K562 (cell line): ENCODE measurements around the gene VAT1L. TPM values are rescaled to one million over a fixed set of nuclear protein-coding genes. Genes with fewer than 3 reads are reported as not detected.

ENCODE experiments used
- ATAC-seq: fragments of 200-7000 bp; cut with Tn5 transposase; 3 replicates; pipeline ENCODE4 v1.9.1; 2020; ENCODE audit warnings: moderate library complexity
- BruUV-seq: library from RNA; stranded (reverse); fragments of 400-500 nt; replicated peaks from 2 replicates; lab custom pipeline; 2021; lab: Mats Ljungman, UMichigan
- CTCF ChIA-PET: fragments of 300-600 bp; formaldehyde crosslinking; extraction: SDS; loops from one replicate; lab custom pipeline; 2021; ENCODE audit warnings: low intra/inter-chr PET ratio; lab: Yijun Ruan, JAX
- POLR2A ChIA-PET: fragments of 300-600, 350-650 bp; sonication (Branson Sonifier 250); formaldehyde crosslinking; extraction: SDS; loops from one replicate; lab custom pipeline; 2021; ENCODE audit warnings: antibody characterized with exemption, inconsistent platforms; lab: Yijun Ruan, JAX
- DNase-seq, 4 experiments: peaks; one replicate each; pipeline versions ENCODE4 v3.0.0 to v3.0.0-alpha.2; 2011 to 2018; ENCODE audit warnings: low spot score in 3 of 4, mixed read lengths in 3 of 4; ENCODE audit errors: extremely low read depth in 1 of 4
- FAIRE-seq: peaks from 2 replicates; lab custom pipeline; 2011; peaks lifted over from hg19 to GRCh38; lab: Jason Lieb, UNC
- H2AFZ ChIP-seq: 2 replicates; pipeline ENCODE4 v1.6.0; 2011; ENCODE audit warnings: low read depth, low read length, control low read depth, inconsistent platforms
- H3K27ac ChIP-seq: fragments of 200-600 bp; 3 replicates; pipeline ENCODE4 v1.8.0; 2011; ENCODE audit warnings: low read depth, mild to moderate bottlenecking, control low read depth, inconsistent platforms, low read length, moderate library complexity, mixed read lengths; ENCODE audit errors: extremely low read depth
- H3K27me3 ChIP-seq, 2 experiments: fragments of 300-600 bp in 1 of 2; 2 replicates in 1 of 2; 3 replicates in 1 of 2; pipeline versions ENCODE4 v1.6.0 to v1.8.0; 2011; ENCODE audit warnings: inconsistent platforms in 2 of 2, low read length in 2 of 2, mild to moderate bottlenecking in 1 of 2, mixed read lengths in 1 of 2, moderate library complexity in 1 of 2; ENCODE audit not compliant: control insufficient read depth in 2 of 2, insufficient read depth in 2 of 2
- H3K36me3 ChIP-seq: fragments of 300-600 bp; 3 replicates; pipeline ENCODE4 v1.8.0; 2011; ENCODE audit warnings: mild to moderate bottlenecking, low read length, inconsistent platforms; ENCODE audit not compliant: control insufficient read depth, insufficient read depth
- H3K4me1 ChIP-seq, 2 experiments: fragments of 200-600 bp in 1 of 2; replicated peaks in 1 of 2; 2 replicates in 1 of 2; 3 replicates in 1 of 2; pipeline versions ENCODE4 v1.5.1 to v1.8.0; 2011; ENCODE audit warnings: inconsistent platforms in 2 of 2, low read length in 2 of 2, mild to moderate bottlenecking in 1 of 2, mixed read lengths in 1 of 2, moderate library complexity in 1 of 2; ENCODE audit not compliant: control insufficient read depth in 2 of 2, insufficient read depth in 2 of 2
- H3K4me2 ChIP-seq: 2 replicates; pipeline ENCODE4 v1.6.1; 2011; ENCODE audit warnings: low read length, control low read depth, inconsistent platforms, mixed read lengths; ENCODE audit not compliant: insufficient read depth
- H3K4me3 ChIP-seq: fragments of 200-600 bp; sonication (generic), shearing (Covaris generic); 2 replicates; pipeline ENCODE4 v1.5.1; 2016; ENCODE audit warnings: control low read depth, inconsistent platforms
- H3K79me2 ChIP-seq: fragments of 200-600 bp; 3 replicates; pipeline ENCODE4 v1.8.0; 2011; ENCODE audit warnings: low read length, inconsistent platforms; ENCODE audit not compliant: control insufficient read depth, insufficient read depth
- H3K9ac ChIP-seq, 2 experiments: 2 replicates each; pipeline versions ENCODE4 v1.6.0 to v1.6.1; 2011; ENCODE audit warnings: low read depth in 2 of 2, low read length in 2 of 2, control low read depth in 1 of 2, inconsistent platforms in 1 of 2, mild to moderate bottlenecking in 1 of 2, mixed read lengths in 1 of 2; ENCODE audit not compliant: insufficient read depth in 1 of 2
- H3K9me1 ChIP-seq: one replicate; pipeline ENCODE4 v1.6.0; 2011; ENCODE audit warnings: inconsistent platforms, mild to moderate bottlenecking, low read length, moderate library complexity; ENCODE audit not compliant: control insufficient read depth, insufficient read depth
- H3K9me3 ChIP-seq: replicated peaks from 2 replicates; pipeline ENCODE4 v1.5.1; 2011; ENCODE audit warnings: low read depth, low read length, inconsistent platforms; ENCODE audit not compliant: control insufficient read depth, insufficient read depth
- H4K20me1 ChIP-seq: replicated peaks from 2 replicates; pipeline ENCODE4 v1.6.1; 2011; ENCODE audit warnings: low read length, inconsistent platforms, mixed read lengths; ENCODE audit not compliant: control insufficient read depth, insufficient read depth
- ARID2 ChIP-seq: fragments of 450-650 bp; IDR thresholded peaks from 2 replicates; pipeline ENCODE4 v1.6.1; 2017; ENCODE audit warnings: antibody characterized with exemption, mild to moderate bottlenecking
- BHLHE40 ChIP-seq: IDR thresholded peaks from 2 replicates; pipeline ENCODE4 v1.6.1; 2011; ENCODE audit warnings: low read length, improper control_type of control experiment
- BRF1 ChIP-seq: IDR thresholded peaks from 3 replicates; pipeline ENCODE4 v1.6.1; 2011; ENCODE audit warnings: borderline replicate concordance, mild to moderate bottlenecking; ENCODE audit not compliant: insufficient read length; ENCODE audit errors: extremely low read depth
- DNMT1 ChIP-seq: fragments of 450-650 bp; IDR thresholded peaks from 2 replicates; pipeline ENCODE4 v1.6.1; 2016; ENCODE audit warnings: antibody characterized with exemption, mild to moderate bottlenecking
- HMG20B ChIP-seq: fragments of 250-450 bp; sonication (Bioruptor Pico); IDR thresholded peaks from 2 replicates; pipeline ENCODE4 v1.5.0; 2021; ENCODE audit warnings: mild to moderate bottlenecking
- NR2C1 ChIP-seq, 2 experiments: fragments of 450-650 bp; IDR thresholded peaks; 2 replicates each; pipeline ENCODE4 v1.6.1; 2017; ENCODE audit warnings: mild to moderate bottlenecking in 2 of 2, antibody characterized with exemption in 1 of 2, inconsistent platforms in 1 of 2, missing compliant biosample characterization in 1 of 2, missing genetic modification characterization in 1 of 2
- POLR2G ChIP-seq: fragments of 200-400 bp; formaldehyde crosslinking; IDR thresholded peaks from 2 replicates; pipeline ENCODE4 v1.6.1; 2017; ENCODE audit warnings: low read depth, mild to moderate bottlenecking, antibody characterized with exemption, low read length, moderate library complexity
- PURB ChIP-seq: sonication (generic); formaldehyde crosslinking; IDR thresholded peaks from 2 replicates; pipeline ENCODE4 v1.9.0; 2021; ENCODE audit warnings: low read depth, mild to moderate bottlenecking, missing genetic modification reagents
- SMARCE1 ChIP-seq: fragments of 450-650 bp; IDR thresholded peaks from 2 replicates; pipeline ENCODE4 v1.7.1; 2016; ENCODE audit warnings: mild to moderate bottlenecking
- ZFX ChIP-seq: sonication (generic); formaldehyde crosslinking; IDR thresholded peaks from 2 replicates; pipeline ENCODE4 v1.8.0; 2022; ENCODE audit warnings: mild to moderate bottlenecking, missing genetic modification reagents, moderate library complexity
- ZKSCAN1 ChIP-seq: fragments of 150-350 bp; IDR thresholded peaks from 2 replicates; pipeline ENCODE4 v1.6.1; 2016; ENCODE audit warnings: low read depth, low read length
- ZNF318 ChIP-seq, 2 experiments: fragments of 450-650 bp; IDR thresholded peaks; 2 replicates each; pipeline ENCODE4 v1.6.1; 2016; ENCODE audit warnings: mild to moderate bottlenecking in 2 of 2, borderline replicate concordance in 1 of 2, low read depth in 1 of 2, moderate library complexity in 1 of 2
- ZNF561 ChIP-seq: fragments of 450-650 bp; formaldehyde crosslinking; conservative IDR thresholded peaks from 2 replicates; pipeline ENCODE4 v1.4.0; 2020; ENCODE audit warnings: mild to moderate bottlenecking, moderate library complexity
- ZNF584 ChIP-seq: fragments of 200-800 bp; sonication (Bioruptor generic); IDR thresholded peaks from 2 replicates; pipeline ENCODE4 v1.6.1; 2016; ENCODE audit warnings: low read depth, mild to moderate bottlenecking, missing genetic modification characterization, missing compliant biosample characterization
- ZNF644 ChIP-seq: fragments of 200-800 bp; sonication (Bioruptor generic); IDR thresholded peaks from 2 replicates; pipeline ENCODE4 v1.6.1; 2016; ENCODE audit warnings: low read depth, missing genetic modification characterization, missing compliant biosample characterization
- ZNF766 ChIP-seq: fragments of 200-800 bp; sonication (Bioruptor generic); conservative IDR thresholded peaks from 2 replicates; pipeline ENCODE4 v1.6.1; 2016; ENCODE audit warnings: missing genetic modification characterization, missing compliant biosample characterization
- WGBS: fragments of 100-300 bp; shearing (Covaris generic); methylation state at CpG from one replicate; pipeline ENCODE4 v1.1.6; 2016; ENCODE audit warnings: low coverage, mixed read lengths; ENCODE audit not compliant: insufficient coverage; ENCODE audit errors: missing lambda C conversion rate; 5-methylcytosine and 5-hydroxymethylcytosine counted together
- in situ Hi-C: fragments of 300-500 bp; cut with MboI; formaldehyde crosslinking; loops from 4 replicates; pipeline ENCODE4 v1.15.0; 2018; ENCODE audit warnings: inconsistent platforms, mixed read lengths
- intact Hi-C: fragments of 100-400 bp; cut with micrococcal nuclease; formaldehyde crosslinking; loops from 2 replicates; pipeline ENCODE4 v1.14.2; 2022
- polyA plus RNA-seq, 8 experiments: library from polyadenylated mRNA; depleted of rRNA in 4 of 8; stranded (reverse) in 5 of 8; unstranded in 3 of 8; fragments of >200 nt; fragmentation: Nextera tagmentation in 2 of 8; fragmentation: Illumina TruSeq in 1 of 8; extraction: Ambion mirVana in 2 of 8; extraction: Trizol in 1 of 8; gene quantifications; 2 replicates each; pipeline versions ENCODE4 v1.2.1 to v1.2.3, GENCODE V29; 2011 to 2014; ENCODE audit warnings: inconsistent platforms in 1 of 8, missing spikeins in 1 of 8
- total RNA-seq, 7 experiments: library from RNA; depleted of rRNA in 6 of 7; stranded (reverse); fragments of >200 nt in 6 of 7; fragmentation: Illumina TruSeq in 2 of 7; extraction: Trizol in 2 of 7; gene quantifications; 2 replicates each; pipeline versions ENCODE4 v1.2.1 to v1.2.3, GENCODE V29; 2011 to 2021; ENCODE audit warnings: low replicate concordance in 1 of 7

Gene VAT1L
- total and polyA plus RNA-seq, 9 of the 15 experiments (the other 6 are each of a cell fraction or from before 2014, with no cell fraction given) = 0.01 TPM; not detected in 8

DNA sequence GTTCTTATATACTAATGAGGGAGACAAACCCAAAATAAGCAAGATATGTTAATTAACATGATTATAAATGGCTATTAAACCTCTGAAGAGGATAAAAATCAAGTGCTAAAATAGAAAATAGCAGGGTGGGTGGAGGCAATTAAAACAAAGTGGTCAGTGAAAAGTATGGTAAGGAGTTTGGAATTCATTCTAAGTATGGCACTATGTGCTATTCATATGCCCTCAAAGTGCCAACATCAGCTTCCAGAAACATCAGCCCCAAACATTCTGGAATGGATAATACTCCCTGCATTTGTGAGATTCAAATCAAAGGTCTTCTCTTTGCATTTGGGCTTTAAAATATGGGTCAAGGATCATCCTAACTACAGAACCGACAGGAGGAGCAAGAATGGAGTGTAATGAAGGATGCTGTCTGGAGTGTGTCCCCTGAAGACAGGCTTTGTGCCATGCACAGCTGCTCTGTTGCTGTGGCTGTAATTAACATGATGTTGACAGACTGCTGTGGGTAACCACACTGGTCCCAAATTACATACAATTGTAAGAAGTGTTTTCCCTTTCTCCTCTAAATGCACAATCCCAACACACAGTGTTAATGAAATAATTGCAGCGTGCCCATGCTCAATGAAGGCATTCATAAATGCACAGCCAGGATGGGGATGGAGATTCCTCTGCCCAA, 93.1 kb downstream of the VAT1L start:
- Histone ChIP-seq H3K9me3 (no peaks in the 10 kb centered on the region), H3K4me1 (no peaks in the 10 kb centered on the region), H3K9me1 (no peaks in the 10 kb centered on the region), H3K27me3 (peaks cover 4 to 5% of the 10 kb centered on the region in 2 experiments; a peak in 2 of 5 replicates), H3K9ac (no peak overlapping the region), H3K4me3 (no peak overlapping the region), H3K79me2 (no peaks in the 10 kb centered on the region), H4K20me1 (no peaks in the 10 kb centered on the region), H3K4me2 (no peak overlapping the region), H2AFZ (no peak overlapping the region), H3K36me3 (no peaks in the 10 kb centered on the region), H3K27ac (no peak overlapping the region)
- in situ Hi-C loops (no loop called here), intact Hi-C loops (no loop called here)
- no peak for DNase-seq
- no peak for ATAC-seq
- ChIA-PET CTCF (no interaction called here), POLR2A (no interaction called here)
- FAIRE-seq = no peak
- WGBS = 0% methylated on average over 2 of the region's 2 CpGs
- no TSS peak for BruUV-seq
- TF ChIP-seq ARID2 = no peak
- no peak for TF ChIP-seq DNMT1
- no peak for TF ChIP-seq PURB (CRISPR knock-in tag)
- TF ChIP-seq ZNF561 (CRISPR knock-in tag) = no peak
- no peak for TF ChIP-seq ZNF584 (CRISPR knock-in tag)
- TF ChIP-seq ZKSCAN1 = no peak
- TF ChIP-seq POLR2G = no peak
- no peak for TF ChIP-seq ZNF766
- no peak for TF ChIP-seq ZNF318 (IDR thresholded peaks at IDR 0.05; ENCODE audit: borderline replicate concordance in 1 of 2, low read depth in 1 of 2)
- TF ChIP-seq BRF1 = no peak
- TF ChIP-seq ZFX (CRISPR knock-in tag) = no peak
- TF ChIP-seq BHLHE40 = no peak
- TF ChIP-seq SMARCE1 = no peak
- no peak for TF ChIP-seq ZNF644 (tag)
- no peak for TF ChIP-seq NR2C1 (IDR thresholded peaks at IDR 0.05)
- TF ChIP-seq NR2C1 (tag; IDR thresholded peaks at IDR 0.05) = no peak
- TF ChIP-seq HMG20B (CRISPR knock-in tag) = no peak
